Kidney capillary endothelial cell (primary cell): ENCODE data around the gene SMIM11.
"Not testable (repeated sequence)": the region's sequence is repeated elsewhere in the genome, so short reads cannot be mapped to it uniquely, and the experiment has no call there.

ENCODE experiments used
- DNase-seq: peaks from one replicate; pipeline ENCODE4 v3.0.0-alpha.2; 2018; ENCODE audit warnings: low spot score

Gene SMIM11

DNA sequence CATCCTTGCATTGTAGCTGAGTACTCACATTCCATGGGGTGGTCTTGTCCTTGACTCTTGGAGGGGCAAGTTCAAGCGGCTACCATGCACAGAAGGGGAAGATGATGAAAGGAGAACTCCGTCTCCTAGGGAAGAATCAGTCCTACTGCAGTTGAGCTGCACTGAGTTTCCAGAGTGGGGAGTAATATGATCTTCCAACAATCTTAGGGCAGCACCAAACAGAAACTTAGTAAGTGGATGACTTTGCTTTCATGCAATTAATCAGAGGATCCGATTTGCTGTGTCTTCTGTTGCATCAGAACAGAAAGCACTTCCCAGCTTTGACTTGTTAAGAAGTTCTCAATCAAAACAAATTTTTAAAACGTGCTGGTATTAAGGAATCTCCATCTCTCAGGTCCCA is 48.5 kb downstream of the SMIM11 start, which contains the start of gene SMIM34:
SMIM34 (minus strand) TSS at position 147 of the 400 bp plus-strand sequence; CDS start at position 35, 112 bp downstream.
- DNase-seq, result not testable (repeated sequence)

DNA sequence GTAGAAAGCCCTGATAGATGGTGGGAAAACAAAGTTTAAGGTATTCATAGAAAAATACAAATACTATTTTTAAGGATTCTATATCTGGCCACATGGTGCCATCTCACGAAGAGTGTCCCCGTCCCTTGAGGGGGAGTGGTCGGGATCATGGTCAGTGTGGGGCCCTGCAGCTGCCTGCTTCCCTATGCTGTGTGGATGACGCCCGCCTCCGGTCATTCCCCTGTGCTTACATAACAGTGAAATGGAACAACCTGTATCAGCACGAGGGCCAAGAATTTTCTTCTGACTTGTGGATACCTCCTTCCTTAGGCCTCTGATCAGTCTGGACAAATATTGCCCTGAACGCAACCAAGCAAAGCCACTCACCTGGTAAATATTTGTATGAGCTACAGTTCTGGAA is 52.0 kb downstream of the SMIM11 start:
- DNase-seq, result not testable (repeated sequence)

DNA sequence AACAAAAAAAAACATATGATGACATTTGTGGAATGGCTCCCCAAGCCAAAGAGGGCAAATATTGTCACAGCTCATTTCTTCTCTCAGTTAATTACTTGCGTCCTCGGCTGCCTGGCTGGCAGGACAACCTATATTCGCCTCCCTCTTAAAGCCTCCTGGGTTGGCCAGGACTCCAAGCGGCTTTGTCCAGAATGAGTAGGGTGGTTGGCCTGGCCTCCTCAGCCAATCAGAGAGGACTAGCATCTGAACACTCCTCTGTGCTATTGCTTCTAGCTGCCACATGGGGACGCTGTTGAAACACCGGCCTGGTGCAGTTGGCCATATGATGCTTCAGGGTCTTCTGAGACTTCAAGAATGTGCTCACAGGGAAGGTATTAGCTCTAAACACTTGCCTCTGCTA is 53.1 kb downstream of the SMIM11 start:
- DNase-seq, result not testable (repeated sequence)

DNA sequence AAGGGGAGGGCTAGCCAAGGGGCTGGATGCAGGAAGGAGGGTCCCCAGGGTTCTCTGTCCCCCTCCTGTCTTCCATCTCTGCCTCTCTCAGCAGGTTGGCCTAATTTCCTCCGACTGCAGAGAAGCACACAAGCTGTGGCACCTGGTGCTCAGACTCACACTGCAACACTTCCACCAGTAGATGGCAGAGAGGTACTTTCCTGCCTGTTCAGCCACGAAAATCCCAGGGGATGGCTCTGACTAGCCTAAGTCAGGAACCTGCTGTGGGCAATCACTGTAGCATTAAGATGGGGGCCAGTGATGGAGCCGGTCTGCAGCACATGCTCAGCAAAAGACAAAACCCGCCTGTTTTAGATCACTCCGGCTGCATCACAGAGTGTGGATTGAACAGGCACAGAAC is 54.4 kb downstream of the SMIM11 start:
- not testable (repeated sequence) for DNase-seq
